ENCODE data around the gene TSHZ3.
A peak's percentile ranks its signal among the peaks of the same experiment; 100 is the strongest.

Gene TSHZ3

DNA sequence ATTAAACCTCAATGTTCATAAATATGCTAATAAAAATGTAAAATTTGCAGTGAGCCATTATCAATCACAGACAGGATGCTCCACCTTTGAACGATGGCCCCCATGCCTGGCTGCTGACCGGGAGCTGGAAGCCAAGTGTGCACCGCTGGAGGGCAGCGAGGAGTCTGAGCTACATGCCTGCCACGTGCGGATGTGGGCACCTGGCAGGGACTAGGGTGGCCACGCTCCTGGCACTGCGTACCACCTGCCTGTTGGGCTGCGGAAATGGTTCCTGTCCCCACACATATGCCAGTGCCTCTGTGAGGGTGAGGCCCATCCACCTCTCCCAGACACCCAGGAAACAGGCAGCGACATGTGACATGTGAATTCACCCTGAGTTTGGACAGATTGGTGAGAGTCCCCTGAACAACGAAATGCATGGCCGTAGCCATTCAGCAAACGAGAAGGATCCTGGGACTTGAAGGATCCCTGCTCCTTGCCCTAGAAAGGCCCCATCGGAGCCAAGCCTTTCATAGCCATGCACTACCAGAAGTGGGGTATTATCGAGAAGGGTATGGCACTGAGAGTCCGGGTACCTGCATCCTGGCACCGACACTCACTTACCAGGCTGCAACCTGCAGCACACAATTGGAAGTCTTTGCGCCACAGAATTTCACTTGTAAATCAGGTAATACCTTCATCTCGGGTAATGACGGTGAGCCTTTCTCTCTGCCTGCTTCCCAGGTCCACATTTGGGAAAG is 35.8 kb downstream of the TSHZ3 start:
- no peak for DNase-seq

DNA sequence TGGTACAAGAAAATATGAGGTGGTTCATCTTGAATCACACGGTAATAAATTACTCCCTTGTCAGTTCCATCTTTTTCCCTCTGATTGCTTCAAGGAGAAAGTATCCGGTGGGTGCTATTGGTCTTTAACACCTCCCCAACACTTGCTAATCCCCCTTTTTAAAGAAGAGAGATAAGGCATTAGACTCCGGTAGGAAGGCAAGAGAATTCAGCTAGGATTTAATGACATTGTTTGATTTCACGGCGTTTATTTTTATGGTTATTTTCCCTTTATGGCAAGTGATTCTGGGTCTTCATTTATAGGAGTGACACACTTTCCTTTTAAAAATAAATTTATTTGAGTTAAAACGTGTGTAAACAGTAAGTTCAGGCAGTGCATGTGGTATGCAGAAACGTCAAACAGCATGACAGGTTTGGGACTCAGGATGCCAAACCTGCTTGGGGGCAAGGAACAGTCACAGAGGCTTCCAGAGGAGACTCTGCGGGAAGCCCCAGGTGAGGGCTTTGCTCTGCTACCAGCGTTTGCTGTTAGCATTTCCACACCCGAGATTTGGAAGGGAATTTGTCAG is 36.5 kb downstream of the TSHZ3 start:
- no peak for DNase-seq

DNA sequence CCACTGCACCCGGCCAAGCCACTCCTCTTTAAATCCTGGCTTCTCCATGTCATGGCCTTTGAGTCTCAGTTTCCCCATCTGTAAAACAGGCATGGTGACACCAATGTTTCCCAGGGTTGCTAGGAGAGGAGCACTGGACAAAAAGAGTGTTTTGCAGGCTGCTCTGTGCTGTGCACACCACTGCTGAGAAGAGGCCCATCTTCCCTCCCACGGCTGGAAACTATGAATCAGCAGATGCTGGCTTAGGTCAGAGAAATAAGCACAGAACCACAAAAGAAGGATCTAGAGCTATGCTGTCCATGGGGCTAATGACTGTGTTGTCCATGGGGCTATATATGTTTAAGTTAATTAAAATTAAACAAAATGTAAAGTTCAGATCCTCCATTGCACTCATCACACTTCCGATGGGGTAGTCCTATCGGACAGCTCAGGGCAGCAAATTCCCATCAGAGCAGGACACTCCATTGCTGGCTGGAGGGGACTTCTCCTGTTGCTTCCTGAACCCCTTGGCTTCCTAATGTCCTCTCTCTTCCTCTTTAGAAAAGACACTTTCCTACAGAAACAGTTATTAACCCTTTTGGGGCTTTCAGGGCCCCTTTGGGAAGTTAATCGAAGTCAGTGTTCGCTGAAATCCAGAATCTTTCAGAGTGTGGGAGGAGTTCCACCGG is 37.1 kb downstream of the TSHZ3 start:
- peak; percentile 46 for DNase-seq

DNA sequence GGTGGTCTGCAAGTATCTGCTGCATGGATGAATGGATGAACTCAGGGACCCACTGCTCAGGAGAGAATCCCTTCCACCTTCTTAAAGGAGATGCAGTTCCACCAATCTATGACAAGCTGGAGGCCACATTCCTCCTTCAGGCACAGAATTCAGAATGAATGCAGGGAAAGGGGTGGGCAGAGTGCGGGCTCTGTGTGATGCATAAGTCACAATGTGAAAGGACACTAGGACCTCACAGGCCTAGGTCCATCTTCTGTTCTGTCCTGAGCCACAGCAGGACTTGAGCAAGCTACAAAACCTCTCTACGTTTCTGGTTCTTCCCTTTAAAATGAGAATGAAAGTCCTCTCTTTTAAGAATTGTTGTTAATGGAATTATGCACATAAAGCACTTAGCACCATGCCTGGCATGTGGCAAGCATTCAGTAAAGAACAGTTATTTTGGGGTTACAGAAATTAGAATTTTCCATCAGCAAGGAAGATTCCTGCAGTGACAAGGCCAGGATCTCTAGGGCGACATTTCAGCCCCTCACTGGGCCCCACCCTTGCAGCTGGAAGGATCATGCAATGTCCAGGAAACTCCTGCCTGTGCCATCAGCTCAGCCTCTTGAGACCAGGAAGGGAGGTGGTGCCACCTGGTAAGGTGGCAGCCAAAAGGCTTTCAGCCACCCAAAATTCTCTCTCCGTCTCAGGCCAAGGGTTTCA is 38.7 kb downstream of the TSHZ3 start:
- no peak for DNase-seq

DNA sequence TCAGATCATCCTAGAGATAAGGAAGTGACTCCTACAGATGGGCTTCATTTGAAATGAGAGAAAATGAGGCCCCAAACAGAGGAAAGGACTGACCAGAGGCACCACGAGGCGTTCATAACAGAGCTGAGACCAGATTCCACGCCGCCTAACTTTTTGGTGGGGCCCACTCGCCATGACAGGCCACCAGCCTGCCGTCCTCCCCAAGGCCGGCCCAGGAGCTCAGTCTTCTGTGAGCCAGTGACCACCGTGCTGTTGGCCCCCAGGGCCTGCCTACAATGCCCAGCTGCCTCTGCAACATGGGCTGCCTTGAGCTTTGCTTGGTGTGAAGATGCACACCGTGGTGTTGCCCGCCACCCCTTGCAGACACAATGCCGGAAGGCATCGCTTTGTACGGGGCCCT is 40.5 kb downstream of the TSHZ3 start:
- DNase-seq = no peak

DNA sequence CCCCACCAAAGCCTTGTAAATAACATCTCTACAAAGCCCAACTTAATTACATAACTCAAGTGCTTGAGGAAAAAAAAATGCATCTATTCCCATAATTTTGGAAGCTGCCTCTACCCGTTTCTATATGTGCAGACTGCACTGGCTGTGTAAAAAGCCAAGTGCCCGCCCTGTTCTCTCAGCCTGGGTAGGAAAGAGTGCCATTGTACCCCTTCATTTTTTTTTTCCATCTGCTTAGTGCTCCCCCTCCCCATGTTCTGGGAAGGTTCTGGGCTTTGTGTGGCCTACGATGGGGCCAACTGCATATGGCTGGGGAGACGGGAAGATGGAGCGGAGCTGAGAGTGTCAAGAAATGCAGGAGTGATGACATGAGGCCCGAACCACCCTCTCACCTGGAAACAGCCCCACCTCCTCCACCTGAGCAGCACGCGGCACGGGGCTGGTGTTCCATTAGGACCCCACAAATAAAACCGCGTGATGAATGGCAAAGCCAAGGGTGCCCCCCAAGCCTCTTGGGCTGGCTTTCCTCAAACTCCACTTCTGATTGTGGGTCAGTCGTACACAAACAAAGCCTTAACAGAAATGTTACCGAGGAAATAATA is 42.1 kb downstream of the TSHZ3 start:
- no peak for DNase-seq

DNA sequence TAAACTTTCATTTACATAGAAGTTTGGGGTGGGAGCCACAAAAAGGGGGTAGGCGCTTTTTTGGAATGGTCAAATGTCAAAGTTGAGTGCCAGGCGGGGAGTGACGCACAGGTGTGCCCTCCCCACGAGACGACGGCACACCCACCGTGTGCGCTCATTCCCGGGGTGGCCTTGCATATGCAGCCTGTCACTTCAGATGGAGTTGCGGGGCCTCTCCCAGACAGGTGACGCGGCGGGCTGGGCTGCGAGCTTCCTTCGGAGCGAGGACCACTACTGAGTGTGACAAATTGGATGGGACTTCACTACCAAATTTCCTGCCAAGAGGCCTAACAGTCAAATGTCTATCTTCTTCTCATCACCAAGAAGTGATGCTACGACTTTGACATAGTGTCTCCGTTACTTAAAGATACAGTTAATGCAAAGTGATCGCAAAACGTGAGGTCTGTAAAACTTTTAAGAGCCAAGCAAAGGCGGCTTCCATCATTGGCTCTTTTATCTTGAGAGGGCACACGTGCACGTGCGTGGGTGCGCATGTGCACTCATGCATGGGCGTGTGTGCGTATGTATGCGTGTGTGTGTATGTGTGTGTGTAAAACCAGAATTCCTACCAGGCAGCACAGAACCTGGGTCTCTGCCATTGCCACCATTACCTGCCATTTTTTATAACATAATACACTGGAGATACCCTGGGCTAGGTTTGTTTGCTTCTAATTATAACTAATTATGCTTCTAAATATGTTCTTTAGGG is 43.1 kb downstream of the TSHZ3 start:
- no peak for DNase-seq

DNA sequence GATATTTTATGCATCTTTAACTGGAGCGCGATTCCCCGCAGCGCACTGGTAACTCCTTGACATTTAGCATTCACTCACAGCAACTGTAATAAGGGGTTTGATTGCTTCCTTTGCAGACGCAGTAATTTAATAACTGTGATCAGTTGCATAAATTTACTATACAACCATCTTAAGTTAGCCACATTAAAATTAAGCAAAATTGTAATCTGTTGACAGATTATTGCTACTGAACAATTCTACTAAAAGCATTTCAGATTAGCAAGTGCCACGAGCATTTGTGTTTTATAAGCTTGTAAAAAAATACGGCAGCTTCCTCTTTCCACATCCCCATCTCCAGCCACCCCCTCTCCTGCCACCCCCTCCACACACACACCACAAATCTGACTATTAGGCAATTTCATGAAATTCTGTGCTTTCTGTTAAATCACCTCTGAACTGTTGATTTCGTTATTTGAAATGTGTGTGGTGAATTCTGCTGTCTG is 44.4 kb downstream of the TSHZ3 start:
- DNase-seq = no peak

DNA sequence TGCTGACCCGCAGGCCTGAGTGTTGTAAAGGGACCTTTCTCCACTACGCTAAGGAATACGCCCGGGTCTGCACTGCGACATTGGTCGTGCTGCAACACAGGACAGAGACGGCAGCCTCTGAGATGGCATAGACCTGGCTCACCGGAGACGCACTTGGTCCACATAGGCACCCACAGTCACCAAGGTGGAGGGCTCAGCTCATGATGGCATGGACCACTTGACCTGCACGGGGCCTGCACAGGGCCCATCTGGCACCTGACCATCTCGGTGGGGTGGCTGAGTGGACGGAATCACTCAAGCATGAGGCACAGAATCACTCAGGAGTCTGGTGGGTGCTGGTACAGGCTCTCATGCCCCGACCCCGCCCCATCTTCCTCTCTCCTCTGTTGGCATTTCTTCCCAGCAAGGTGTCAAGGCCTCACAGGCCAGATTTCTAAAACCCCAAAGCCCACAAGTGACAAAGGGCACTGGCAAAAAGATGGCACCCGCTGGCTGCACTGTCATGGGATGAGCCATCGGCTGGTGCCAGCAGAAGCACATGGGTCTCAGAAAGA is 45.9 kb downstream of the TSHZ3 start:
- DNase-seq = no peak

DNA sequence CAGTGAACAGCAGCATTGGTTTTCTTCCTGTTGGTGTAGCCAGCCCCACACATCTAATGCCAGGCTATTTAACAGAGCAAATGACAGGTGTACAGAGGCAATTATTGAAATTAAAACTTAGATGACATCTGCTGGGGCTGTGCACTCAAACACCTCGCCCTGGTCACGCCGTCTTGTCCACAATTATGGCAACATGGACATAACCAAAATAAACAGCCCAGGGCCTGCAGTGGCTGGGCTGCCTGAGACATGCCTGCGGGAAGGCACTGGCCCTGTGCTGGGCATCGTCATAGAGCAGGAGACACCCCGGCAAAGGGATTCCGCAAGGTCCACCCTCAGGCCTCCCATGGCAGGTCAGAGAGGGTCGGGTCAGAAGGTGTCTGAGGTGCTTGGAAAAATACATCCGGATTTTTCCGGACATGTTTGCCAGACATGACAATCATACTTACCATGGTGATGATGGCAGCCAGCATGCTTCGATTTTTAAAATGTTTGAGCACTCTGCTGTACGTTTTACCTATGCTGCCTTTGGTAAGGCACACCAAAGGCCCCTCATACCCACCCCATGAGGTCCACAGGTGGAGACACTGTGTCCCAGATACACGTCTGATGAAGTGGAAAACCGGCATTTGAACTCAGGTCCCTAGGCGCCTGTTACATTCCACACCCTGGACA is 47.8 kb downstream of the TSHZ3 start:
- DNase-seq = no peak

DNA sequence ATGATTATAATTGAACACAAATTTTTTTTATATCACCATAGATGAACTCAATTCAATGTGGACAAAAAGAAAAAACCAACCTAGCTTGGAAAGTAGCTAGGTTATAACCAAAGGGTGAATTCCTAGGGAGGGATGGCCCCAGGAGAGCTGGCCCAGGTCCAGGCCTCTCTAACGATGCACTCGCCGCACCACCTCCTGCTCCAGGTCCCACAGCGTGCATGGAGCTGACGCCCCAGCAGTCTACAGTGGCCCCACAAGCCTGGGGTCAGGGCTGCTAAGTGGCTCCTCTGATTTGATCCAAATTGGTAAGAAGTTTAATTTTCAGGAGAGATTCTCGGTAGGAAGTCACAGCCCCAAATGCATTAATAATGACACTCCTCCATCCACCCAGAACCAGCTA is 48.8 kb downstream of the TSHZ3 start:
- no peak for DNase-seq

DNA sequence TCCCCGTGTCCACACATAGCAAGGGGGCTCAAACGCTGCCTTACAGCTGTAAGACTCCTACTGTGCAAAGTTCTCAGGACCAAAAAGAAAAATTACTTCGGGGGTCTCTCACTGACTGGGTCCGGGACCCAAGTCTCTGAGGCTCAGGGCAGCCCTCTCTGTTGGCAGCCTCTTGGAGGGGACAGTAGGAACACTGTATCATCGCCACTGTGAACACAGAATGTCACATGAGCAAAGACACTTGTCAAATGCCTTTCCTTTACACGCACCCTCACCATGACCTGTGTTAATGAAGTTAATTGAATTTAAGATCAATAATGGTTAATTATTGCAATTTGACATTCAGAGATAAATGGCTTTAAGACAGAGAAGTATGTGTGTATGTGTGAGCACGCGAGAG is 49.6 kb downstream of the TSHZ3 start:
- no peak for DNase-seq

DNA sequence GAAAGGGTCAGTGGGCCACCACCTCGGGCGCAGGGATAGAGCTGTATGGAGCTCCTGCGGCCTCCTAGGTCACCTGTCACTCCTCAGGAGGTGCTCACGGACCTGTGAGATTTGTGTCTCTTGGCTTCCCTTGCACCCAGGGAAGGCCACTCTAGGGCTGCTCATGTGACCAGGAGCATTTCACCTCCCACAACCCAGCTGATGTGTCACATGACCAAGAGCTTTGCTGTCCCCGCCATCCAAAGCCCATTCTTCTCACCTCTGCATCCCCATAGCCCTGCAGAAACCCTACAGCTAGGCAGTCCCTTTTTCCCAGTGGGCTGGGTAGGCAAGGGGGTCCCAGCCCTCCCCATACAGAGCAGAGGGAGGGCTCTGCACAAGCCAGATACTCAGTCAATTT is 51.2 kb downstream of the TSHZ3 start:
- DNase-seq = no peak

DNA sequence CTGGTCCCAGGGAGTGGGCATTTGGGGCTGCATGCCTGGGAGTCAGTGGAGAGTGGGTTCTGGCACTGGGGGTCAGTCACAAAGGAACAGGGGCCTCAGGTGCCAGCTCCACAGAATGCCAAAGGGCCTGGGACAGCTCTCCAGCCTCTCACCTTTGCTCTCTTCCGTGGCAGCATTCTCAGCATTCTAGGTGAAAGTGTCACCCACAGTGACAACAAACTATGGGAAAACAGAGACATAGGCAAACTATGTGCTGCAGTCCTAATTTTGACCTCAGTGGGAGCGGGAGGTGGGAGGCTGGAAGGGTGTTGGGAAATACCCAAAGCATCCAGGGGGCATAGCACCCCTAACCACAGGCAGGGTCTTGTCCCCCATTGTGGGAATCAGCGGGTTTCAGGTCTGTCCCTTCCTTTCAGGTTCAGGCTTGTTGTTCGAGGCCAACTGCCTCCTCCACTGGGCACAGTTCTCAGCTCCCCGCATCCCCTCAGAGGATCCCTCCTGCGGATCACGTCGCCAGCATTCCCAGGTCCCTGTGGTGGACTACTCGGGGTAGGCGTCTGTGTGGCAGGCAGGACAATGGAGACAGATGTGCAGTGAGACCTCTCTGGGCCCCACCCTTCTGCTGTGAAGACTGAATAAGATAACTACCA is 52.4 kb downstream of the TSHZ3 start:
- no peak for DNase-seq

DNA sequence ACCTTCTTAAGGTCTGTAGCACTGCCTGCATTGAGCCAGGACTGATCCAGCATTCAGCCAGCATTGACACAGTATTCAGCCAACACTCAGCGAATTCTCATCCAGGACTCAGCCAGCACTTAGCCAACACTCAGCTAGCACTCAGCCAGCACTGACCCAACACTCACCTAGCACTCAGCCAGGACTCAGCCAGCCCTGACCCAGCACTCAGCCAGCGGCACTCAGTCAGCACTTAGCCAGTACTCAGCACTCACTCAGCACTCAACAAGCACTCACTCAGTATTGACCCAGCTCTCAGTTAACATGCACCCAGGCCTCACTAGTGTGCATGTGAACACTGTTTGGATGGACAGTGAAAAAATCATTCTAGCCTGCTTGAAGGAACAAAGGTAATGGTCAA is 55.0 kb downstream of the TSHZ3 start:
- no peak for DNase-seq

DNA sequence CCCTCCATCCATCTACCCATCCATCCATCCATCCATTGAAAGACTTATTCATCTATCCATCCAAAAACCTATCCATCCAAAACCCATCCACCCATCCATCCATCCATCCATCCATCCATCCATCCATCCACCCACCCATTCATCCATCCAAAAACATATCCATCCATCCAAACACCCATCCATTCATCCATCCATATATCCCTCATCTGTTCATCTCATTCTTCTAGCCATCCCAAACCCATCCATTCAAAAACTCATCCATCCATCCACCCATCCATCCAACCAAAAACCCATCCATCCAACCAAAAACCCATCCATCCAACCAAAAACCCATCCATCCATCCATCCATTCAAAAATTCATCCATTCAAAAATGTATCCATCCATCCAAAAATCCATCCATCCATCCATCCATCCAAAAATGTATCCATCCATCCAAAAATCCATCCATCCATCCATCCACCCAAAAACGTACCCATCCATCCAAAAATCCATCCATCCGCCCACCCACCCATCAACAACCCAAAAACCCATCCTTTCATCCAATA is 56.5 kb downstream of the TSHZ3 start:
- DNase-seq = no peak

DNA sequence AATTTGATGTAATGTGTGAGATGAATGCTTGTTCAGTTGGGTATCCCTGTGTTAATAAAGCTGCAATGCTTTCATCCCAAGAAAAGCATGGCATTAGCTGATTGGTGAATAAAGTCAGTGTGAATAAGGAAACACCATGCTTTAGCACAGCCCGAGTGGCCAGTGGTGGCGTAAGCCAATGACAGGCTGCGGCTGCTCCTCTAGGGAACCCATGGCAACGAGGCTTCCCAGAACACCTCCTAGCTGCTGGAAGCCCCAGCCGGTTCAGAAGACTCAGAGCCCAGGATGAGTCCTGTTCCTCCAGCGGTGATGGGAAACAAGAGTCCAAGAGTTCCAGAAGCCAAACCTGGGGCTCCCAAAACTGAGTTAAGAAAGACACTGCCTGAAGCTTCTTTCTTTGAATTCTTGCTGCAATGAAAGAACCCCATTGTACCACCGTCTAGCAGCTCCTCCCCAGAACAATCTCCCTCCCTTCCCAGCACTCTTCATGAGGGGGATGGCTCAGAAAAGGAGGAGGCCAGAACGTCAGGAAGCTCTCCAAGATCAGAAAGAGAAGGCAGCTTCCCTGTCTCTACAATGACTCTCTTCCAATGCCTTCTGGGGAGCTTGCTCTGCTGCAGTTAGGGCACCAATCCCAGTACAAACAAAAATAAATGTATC is 58.2 kb downstream of the TSHZ3 start:
- DNase-seq = no peak

DNA sequence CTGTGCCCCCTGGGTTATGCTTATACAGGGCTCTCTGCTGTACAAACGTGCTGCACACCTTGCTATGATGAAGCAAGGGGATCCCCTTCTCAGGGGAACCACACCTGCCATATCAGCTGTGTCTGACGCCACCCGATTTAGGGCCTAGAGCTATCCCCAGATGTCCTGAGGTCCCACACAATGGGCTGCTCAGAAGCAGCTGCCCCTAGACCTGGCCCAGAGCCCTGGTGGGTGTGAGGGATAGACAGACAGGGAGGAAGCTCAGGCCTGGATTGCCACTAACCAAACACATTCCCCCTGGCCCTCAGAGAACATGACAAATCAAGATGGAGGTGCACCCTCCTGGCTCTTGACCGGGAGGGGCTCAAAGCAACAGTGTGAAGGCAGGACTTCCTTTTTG is 59.3 kb downstream of the TSHZ3 start:
- DNase-seq = no peak

DNA sequence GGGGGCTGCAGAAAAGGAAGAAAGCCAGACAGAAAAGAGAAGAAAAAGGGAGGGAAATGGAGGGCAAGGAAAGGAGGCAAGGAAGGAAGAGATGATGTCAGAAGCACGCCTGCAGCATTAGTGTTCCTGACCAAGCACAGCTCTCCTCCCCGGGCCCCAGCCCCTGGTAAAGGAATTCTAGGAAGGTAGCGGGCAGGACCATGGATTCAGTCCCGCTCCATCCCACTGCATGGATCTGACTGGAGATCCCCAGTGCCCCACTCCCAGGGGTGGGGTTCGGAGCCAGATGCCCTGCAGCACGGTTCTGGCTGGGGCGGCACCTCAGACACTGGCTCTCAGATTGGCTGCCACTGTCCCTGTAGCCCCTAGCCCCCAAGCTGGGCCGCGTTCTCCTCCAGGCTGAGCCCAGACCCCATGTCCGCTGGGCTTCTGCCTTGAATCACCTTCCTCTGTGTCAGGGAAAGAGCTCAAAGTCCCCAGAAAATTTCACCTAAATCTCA is 59.8 kb downstream of the TSHZ3 start:
- DNase-seq = no peak

DNA sequence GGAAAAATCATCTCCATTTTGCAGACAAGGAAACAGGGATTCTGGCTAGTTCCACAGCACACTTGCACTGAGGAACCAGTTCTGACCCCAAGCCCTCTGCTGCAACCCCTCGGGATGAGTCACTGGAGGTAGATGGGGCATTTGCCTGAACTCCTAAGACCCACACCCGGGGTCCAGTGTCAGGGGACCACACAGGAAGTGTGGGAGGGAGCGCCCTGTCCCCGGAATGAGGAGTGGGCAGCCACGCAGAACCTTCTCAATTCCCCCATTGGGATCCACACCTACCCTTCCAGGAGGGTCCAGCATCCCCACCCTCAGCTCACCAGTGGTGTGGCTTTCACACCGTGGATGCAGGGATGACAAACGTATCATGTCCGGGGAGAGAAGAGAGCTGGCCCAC is 62.7 kb downstream of the TSHZ3 start:
- DNase-seq = no peak
